IMR-90 (cell line): ENCODE results near the gene NEMP1. TPM values are rescaled to one million over a fixed set of nuclear protein-coding genes. Genes with fewer than 3 reads are reported as not detected.
A peak's percentile ranks its signal among the peaks of the same experiment; 100 is the strongest.

Experiments used
- ATAC-seq: fragments of 200-7000 bp; cut with Tn5 transposase; 2 replicates; pipeline ENCODE4 v1.9.1; 2020; ENCODE audit warnings: low read depth, mild to moderate bottlenecking, moderate library complexity
- BruUV-seq: library from RNA; stranded (reverse); fragments of 400-500 nt; replicated peaks from 2 replicates; lab custom pipeline; 2021; lab: Mats Ljungman, UMichigan
- CTCF ChIA-PET: fragments of 300-600 bp; formaldehyde crosslinking; extraction: SDS; loops from one replicate; lab custom pipeline; 2021; ENCODE audit warnings: antibody characterized with exemption; lab: Yijun Ruan, JAX
- POLR2A ChIA-PET: fragments of 300-600 bp; sonication (Branson Sonifier 250); formaldehyde crosslinking; loops from one replicate; lab custom pipeline; 2022; ENCODE audit warnings: antibody characterized with exemption; ENCODE audit not compliant: unreplicated experiment; lab: Charles Lee
- DNase-seq: peaks from one replicate; pipeline ENCODE4 v3.0.0; 2013
- H2AFZ ChIP-seq: replicated peaks from 2 replicates; pipeline ENCODE3; 2013; ENCODE audit warnings: low read length, mild to moderate bottlenecking; ENCODE audit not compliant: poor library complexity
- H2AK5ac ChIP-seq: 2 replicates; pipeline ENCODE4 v1.6.1; 2013; ENCODE audit warnings: low read depth, low read length, inconsistent platforms
- H2AK9ac ChIP-seq: replicated peaks from 2 replicates; pipeline ENCODE3; 2013; ENCODE audit warnings: mild to moderate bottlenecking, low read depth, low read length, moderate library complexity; ENCODE audit not compliant: poor library complexity
- H2BK120ac ChIP-seq: 2 replicates; pipeline ENCODE4 v1.6.1; 2013; ENCODE audit warnings: low read depth, low read length, inconsistent platforms
- H2BK15ac ChIP-seq: 3 replicates; pipeline ENCODE4 v1.6.1; 2013; ENCODE audit warnings: low read depth, low read length, inconsistent platforms
- H2BK20ac ChIP-seq: 2 replicates; pipeline ENCODE4 v1.6.1; 2013; ENCODE audit warnings: low read depth, mild to moderate bottlenecking, inconsistent platforms, low read length, moderate library complexity
- H2BK5ac ChIP-seq: 2 replicates; pipeline ENCODE4 v1.6.1; 2013; ENCODE audit warnings: mild to moderate bottlenecking, low read depth, low read length, inconsistent platforms; ENCODE audit not compliant: poor library complexity, severe bottlenecking
- H3K14ac ChIP-seq: replicated peaks from 2 replicates; pipeline ENCODE4 v1.6.1; 2013; ENCODE audit warnings: low read depth, low read length, inconsistent platforms
- H3K18ac ChIP-seq: 2 replicates; pipeline ENCODE4 v1.6.1; 2013; ENCODE audit warnings: low read depth, low read length, control low read depth
- H3K23ac ChIP-seq: 2 replicates; pipeline ENCODE4 v1.6.1; 2013; ENCODE audit warnings: low read depth, low read length, inconsistent platforms
- H3K27ac ChIP-seq: 2 replicates; pipeline ENCODE4 v1.5.1; 2013; ENCODE audit warnings: mild to moderate bottlenecking, control low read depth, low read length; ENCODE audit not compliant: insufficient read depth
- H3K27me3 ChIP-seq: 2 replicates; pipeline ENCODE4 v1.6.1; 2013; ENCODE audit warnings: low read length; ENCODE audit not compliant: control insufficient read depth, insufficient read depth
- H3K36me3 ChIP-seq: 2 replicates; pipeline ENCODE4 v1.6.1; 2013; ENCODE audit warnings: low read length, mixed read lengths; ENCODE audit not compliant: control insufficient read depth, insufficient read depth
- H3K4ac ChIP-seq: 2 replicates; pipeline ENCODE4 v1.6.1; 2013; ENCODE audit warnings: low read depth, low read length, inconsistent platforms
- H3K4me1 ChIP-seq: 2 replicates; pipeline ENCODE4 v1.6.1; 2013; ENCODE audit warnings: low read length, mixed read lengths; ENCODE audit not compliant: control insufficient read depth, insufficient read depth
- H3K4me2 ChIP-seq: 2 replicates; pipeline ENCODE4 v1.6.1; 2013; ENCODE audit warnings: low read depth, mild to moderate bottlenecking, control low read depth, low read length, moderate library complexity
- H3K4me3 ChIP-seq: 2 replicates; pipeline ENCODE4 v1.5.1; 2013; ENCODE audit warnings: low read depth, mild to moderate bottlenecking, control low read depth, low read length, moderate library complexity; ENCODE audit not compliant: insufficient read depth
- H3K56ac ChIP-seq: 2 replicates; pipeline ENCODE4 v1.6.1; 2013; ENCODE audit warnings: low read length, inconsistent platforms; ENCODE audit not compliant: insufficient read depth; ENCODE audit errors: extremely low read depth
- H3K79me1 ChIP-seq, 2 experiments: 2 replicates each; pipeline ENCODE4 v1.6.1; 2013; ENCODE audit warnings: low read length in 2 of 2, inconsistent platforms in 1 of 2, low read depth in 1 of 2
- H3K9ac ChIP-seq: 2 replicates; pipeline ENCODE4 v1.6.1; 2013; ENCODE audit warnings: low read depth, low read length, control low read depth
- H3K9me1 ChIP-seq: 2 replicates; pipeline ENCODE4 v1.6.1; 2013; ENCODE audit warnings: low read length, inconsistent platforms; ENCODE audit not compliant: insufficient read depth
- H3K9me3 ChIP-seq: 2 replicates; pipeline ENCODE4 v1.6.1; 2013; ENCODE audit warnings: low read length; ENCODE audit not compliant: control insufficient read depth, insufficient read depth
- H4K20me1 ChIP-seq: 2 replicates; pipeline ENCODE4 v1.6.1; 2013; ENCODE audit warnings: low read length, inconsistent platforms; ENCODE audit not compliant: insufficient read depth
- H4K5ac ChIP-seq: 2 replicates; pipeline ENCODE4 v1.6.1; 2013; ENCODE audit warnings: mild to moderate bottlenecking, low read depth, low read length, control low read depth
- H4K8ac ChIP-seq, 2 experiments: 2 replicates each; pipeline ENCODE4 v1.6.1; 2013; ENCODE audit warnings: low read depth in 2 of 2, low read length in 2 of 2, control low read depth in 1 of 2, inconsistent platforms in 1 of 2
- H4K91ac ChIP-seq: 2 replicates; pipeline ENCODE4 v1.6.1; 2013; ENCODE audit warnings: low read depth, low read length, inconsistent platforms; ENCODE audit not compliant: insufficient read depth
- BHLHE40 ChIP-seq: fragments of 150-350 bp; IDR thresholded peaks from 2 replicates; pipeline ENCODE4 v1.6.1; 2016; ENCODE audit warnings: mild to moderate bottlenecking, low read depth, low read length
- CEBPB ChIP-seq: IDR thresholded peaks from 2 replicates; pipeline ENCODE4 v1.6.1; 2012; ENCODE audit warnings: low read depth, low read length, improper control_type of control experiment
- MAFK ChIP-seq: IDR thresholded peaks from 2 replicates; pipeline ENCODE4 v1.6.1; 2012; ENCODE audit warnings: low read depth, low read length, improper control_type of control experiment
- MAZ ChIP-seq: IDR thresholded peaks from 2 replicates; pipeline ENCODE4 v1.6.1; 2012; ENCODE audit warnings: low read depth, mild to moderate bottlenecking, low read length, improper control_type of control experiment, moderate library complexity, borderline replicate concordance
- MXI1 ChIP-seq: IDR thresholded peaks from 2 replicates; pipeline ENCODE4 v1.6.1; 2012; ENCODE audit warnings: low read depth, mild to moderate bottlenecking, low read length, moderate library complexity, borderline replicate concordance
- NFE2L2 ChIP-seq: fragments of 150-350 bp; IDR thresholded peaks from 2 replicates; pipeline ENCODE4 v1.6.1; 2016; ENCODE audit warnings: low read depth, mild to moderate bottlenecking, low read length
- RCOR1 ChIP-seq: IDR thresholded peaks from 2 replicates; pipeline ENCODE4 v1.6.1; 2012; ENCODE audit warnings: mild to moderate bottlenecking, low read length, improper control_type of control experiment; ENCODE audit not compliant: insufficient replicate concordance
- RFX5 ChIP-seq: IDR thresholded peaks from 2 replicates; pipeline ENCODE4 v1.8.0; 2012; ENCODE audit warnings: low read depth, mild to moderate bottlenecking, low read length, moderate library complexity
- WGBS, 2 experiments: methylation state at CpG; one replicate each; pipeline versions ENCODE4 v1.1.5 to v1.1.7; 2013; ENCODE audit warnings: missing lambda C conversion rate in 2 of 2; ENCODE audit not compliant: insufficient read length in 1 of 2; ENCODE audit errors: extremely low coverage in 2 of 2; 5-methylcytosine and 5-hydroxymethylcytosine counted together
- dilution Hi-C: fragments of 300-500 bp; cut with HindIII; formaldehyde crosslinking; loops from one replicate; pipeline ENCODE4 v1.14.3; 2018; ENCODE audit warnings: low sequenced_read_pairs; ENCODE audit not compliant: unreplicated experiment
- in situ Hi-C: fragments of 300-500 bp; cut with MboI; formaldehyde crosslinking; loops from 3 replicates; pipeline ENCODE4 v1.14.3; 2019; ENCODE audit warnings: low sequenced_read_pairs, inconsistent platforms, mixed read lengths
- intact Hi-C: fragments of 100-400 bp; cut with micrococcal nuclease; formaldehyde crosslinking; loops from 2 replicates; pipeline ENCODE4 v1.10.0; 2022
- polyA plus RNA-seq, 3 experiments: library from polyadenylated mRNA; depleted of rRNA; stranded (reverse); fragments of >200 nt; gene quantifications; 2 replicates each; pipeline ENCODE4 v1.2.3, GENCODE V29; 2012; ENCODE audit warnings: low replicate concordance in 1 of 3
- total RNA-seq: library from RNA; depleted of rRNA; stranded (reverse); fragments of >200 nt; gene quantifications from 2 replicates; pipeline ENCODE4 v1.2.3, GENCODE V29; 2012
- TF ChIP-seq, protein P1 (sequence below): fragments of 150-350 bp; IDR thresholded peaks from 2 replicates; pipeline ENCODE4 v1.6.1; 2017; ENCODE audit warnings: mild to moderate bottlenecking, antibody characterized with exemption, low read length, low read depth
- TF ChIP-seq, protein P2 (sequence below): conservative IDR thresholded peaks from 2 replicates; pipeline ENCODE4 v1.5.1; 2012; ENCODE audit warnings: mild to moderate bottlenecking, low read depth, low read length, improper control_type of control experiment
- TF ChIP-seq, protein P3 (sequence below): fragments of 150-350 bp; IDR thresholded peaks from 2 replicates; pipeline ENCODE4 v1.6.1; 2016; ENCODE audit warnings: low read depth, mild to moderate bottlenecking, low read length, moderate library complexity, borderline replicate concordance

NEMP1 gene
- total and polyA plus RNA-seq, 2 of the 4 experiments (the other 2 are of a cell fraction): 8.9 to 10.9 TPM

DNA sequence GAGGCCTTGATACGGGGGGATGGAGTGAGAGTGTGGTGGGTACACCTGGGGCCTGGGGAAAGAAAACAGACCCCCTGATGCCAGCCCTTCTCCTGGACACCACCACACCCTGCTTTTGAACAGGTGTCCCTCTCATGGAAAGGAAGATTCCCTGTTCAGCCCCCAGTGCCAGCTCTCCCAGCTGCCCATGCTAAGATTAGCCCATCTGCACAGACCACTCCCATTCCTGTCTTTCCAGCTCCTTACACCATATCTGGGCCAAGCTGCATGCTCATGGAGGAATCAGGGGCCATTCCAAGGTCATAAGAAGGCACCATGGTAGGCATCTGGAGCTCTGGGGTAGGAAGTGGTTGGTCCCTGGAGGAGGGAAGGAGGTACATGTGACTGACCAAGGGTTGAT lies 20.0 kb upstream of the NEMP1 start:
- H2AK9ac ChIP-seq: peak overlapping the region; percentile 22

More for the DNA sequence above, 20.0 kb upstream of the NEMP1 start:
- H3K79me1 ChIP-seq: peaks cover 13 to 45% of the 10 kb centered on the region in 2 experiments
- no peak overlapping the region for H3K27ac ChIP-seq
- TF ChIP-seq RCOR1 (no peak), NFE2L2 (no peak), MAZ (no peak), CEBPB (no peak), RFX5 (no peak), MXI1 (no peak), MAFK (no peak), BHLHE40 (no peak)
- TF ChIP-seq, protein P1, sequence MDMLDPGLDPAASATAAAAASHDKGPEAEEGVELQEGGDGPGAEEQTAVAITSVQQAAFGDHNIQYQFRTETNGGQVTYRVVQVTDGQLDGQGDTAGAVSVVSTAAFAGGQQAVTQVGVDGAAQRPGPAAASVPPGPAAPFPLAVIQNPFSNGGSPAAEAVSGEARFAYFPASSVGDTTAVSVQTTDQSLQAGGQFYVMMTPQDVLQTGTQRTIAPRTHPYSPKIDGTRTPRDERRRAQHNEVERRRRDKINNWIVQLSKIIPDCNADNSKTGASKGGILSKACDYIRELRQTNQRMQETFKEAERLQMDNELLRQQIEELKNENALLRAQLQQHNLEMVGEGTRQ: no peak
- TF ChIP-seq, protein P2, sequence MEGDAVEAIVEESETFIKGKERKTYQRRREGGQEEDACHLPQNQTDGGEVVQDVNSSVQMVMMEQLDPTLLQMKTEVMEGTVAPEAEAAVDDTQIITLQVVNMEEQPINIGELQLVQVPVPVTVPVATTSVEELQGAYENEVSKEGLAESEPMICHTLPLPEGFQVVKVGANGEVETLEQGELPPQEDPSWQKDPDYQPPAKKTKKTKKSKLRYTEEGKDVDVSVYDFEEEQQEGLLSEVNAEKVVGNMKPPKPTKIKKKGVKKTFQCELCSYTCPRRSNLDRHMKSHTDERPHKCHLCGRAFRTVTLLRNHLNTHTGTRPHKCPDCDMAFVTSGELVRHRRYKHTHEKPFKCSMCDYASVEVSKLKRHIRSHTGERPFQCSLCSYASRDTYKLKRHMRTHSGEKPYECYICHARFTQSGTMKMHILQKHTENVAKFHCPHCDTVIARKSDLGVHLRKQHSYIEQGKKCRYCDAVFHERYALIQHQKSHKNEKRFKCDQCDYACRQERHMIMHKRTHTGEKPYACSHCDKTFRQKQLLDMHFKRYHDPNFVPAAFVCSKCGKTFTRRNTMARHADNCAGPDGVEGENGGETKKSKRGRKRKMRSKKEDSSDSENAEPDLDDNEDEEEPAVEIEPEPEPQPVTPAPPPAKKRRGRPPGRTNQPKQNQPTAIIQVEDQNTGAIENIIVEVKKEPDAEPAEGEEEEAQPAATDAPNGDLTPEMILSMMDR: no peak
- TF ChIP-seq, protein P3, sequence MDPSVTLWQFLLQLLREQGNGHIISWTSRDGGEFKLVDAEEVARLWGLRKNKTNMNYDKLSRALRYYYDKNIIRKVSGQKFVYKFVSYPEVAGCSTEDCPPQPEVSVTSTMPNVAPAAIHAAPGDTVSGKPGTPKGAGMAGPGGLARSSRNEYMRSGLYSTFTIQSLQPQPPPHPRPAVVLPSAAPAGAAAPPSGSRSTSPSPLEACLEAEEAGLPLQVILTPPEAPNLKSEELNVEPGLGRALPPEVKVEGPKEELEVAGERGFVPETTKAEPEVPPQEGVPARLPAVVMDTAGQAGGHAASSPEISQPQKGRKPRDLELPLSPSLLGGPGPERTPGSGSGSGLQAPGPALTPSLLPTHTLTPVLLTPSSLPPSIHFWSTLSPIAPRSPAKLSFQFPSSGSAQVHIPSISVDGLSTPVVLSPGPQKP: no peak
- no TSS peak for BruUV-seq
- H4K5ac ChIP-seq: no peak overlapping the region
- H3K4me2 ChIP-seq: no peak overlapping the region
- H3K36me3 ChIP-seq: peaks cover 60% of the 10 kb centered on the region
- ChIA-PET CTCF (no interaction called here), POLR2A (interaction anchor here (1.2 kb wide), 1 partner anchor 8 kb away, joined by 3 read pairs; no protein-coding TSS in a partner anchor)
- WGBS, 2 experiments: no CpG with 5 or more reads among the region's 1 CpG
- H3K4ac ChIP-seq: no peak overlapping the region
- H3K9me3 ChIP-seq: no peaks in the 10 kb centered on the region
- H2BK20ac ChIP-seq: no peak overlapping the region
- no peak overlapping the region for H3K56ac ChIP-seq
- in situ Hi-C loops (no loop called here), intact Hi-C loops (no loop called here), dilution Hi-C loops (no loop called here)
- H3K23ac ChIP-seq: no peak overlapping the region
- no peak overlapping the region for H4K91ac ChIP-seq
- no peak overlapping the region for H4K8ac ChIP-seq
- no peak overlapping the region for H2AFZ ChIP-seq
- H3K9me1 ChIP-seq: peaks cover 18% of the 10 kb centered on the region
- no peak overlapping the region for H2BK5ac ChIP-seq
- H4K20me1 ChIP-seq: peaks cover 31% of the 10 kb centered on the region
- H3K27me3 ChIP-seq: no peaks in the 10 kb centered on the region
- no peak overlapping the region for H2BK15ac ChIP-seq
- H3K4me1 ChIP-seq: peaks cover 18% of the 10 kb centered on the region
- ATAC-seq (no peak), DNase-seq (no peak)
- no peak overlapping the region for H3K9ac ChIP-seq
- H3K14ac ChIP-seq: no peak overlapping the region
- no peak overlapping the region for H3K18ac ChIP-seq
- no peak overlapping the region for H2BK120ac ChIP-seq
- H3K4me3 ChIP-seq: no peak overlapping the region
- H2AK5ac ChIP-seq: no peak overlapping the region
